Measurements from ENCODE around the gene KIF11.

The KIF11 gene

DNA sequence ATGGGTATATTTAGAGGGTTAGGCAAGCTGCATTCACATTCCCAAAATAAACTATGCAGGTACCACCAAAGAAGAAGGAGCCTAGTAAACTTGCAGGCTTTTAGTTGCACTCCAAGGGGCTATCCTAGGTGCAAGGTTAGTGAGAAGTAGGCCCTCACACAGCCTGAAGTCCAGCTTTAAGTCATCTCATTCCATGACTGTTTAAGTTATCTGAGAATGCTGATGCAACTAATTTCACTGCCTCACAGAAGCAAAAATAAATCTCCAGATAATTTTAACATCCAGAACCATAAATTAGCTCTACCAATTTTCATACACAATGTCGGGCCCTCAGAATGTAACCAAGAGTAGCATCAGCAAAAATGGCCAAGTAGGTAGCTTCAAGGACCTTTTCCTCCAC, 62.5 kb downstream of the KIF11 start:
- no peak for DNase-seq (ENCODE audit: low read depth)
- TF ChIP-seq, protein P1, sequence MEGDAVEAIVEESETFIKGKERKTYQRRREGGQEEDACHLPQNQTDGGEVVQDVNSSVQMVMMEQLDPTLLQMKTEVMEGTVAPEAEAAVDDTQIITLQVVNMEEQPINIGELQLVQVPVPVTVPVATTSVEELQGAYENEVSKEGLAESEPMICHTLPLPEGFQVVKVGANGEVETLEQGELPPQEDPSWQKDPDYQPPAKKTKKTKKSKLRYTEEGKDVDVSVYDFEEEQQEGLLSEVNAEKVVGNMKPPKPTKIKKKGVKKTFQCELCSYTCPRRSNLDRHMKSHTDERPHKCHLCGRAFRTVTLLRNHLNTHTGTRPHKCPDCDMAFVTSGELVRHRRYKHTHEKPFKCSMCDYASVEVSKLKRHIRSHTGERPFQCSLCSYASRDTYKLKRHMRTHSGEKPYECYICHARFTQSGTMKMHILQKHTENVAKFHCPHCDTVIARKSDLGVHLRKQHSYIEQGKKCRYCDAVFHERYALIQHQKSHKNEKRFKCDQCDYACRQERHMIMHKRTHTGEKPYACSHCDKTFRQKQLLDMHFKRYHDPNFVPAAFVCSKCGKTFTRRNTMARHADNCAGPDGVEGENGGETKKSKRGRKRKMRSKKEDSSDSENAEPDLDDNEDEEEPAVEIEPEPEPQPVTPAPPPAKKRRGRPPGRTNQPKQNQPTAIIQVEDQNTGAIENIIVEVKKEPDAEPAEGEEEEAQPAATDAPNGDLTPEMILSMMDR (conservative IDR thresholded peaks at IDR 0.05; ENCODE audit: low read depth, low read length) = no peak
- H3K4me3 ChIP-seq (ENCODE audit: low read length) = no peak overlapping the region

- DNase-seq (ENCODE audit: low read depth) = no peak
- TF ChIP-seq, protein P1 (conservative IDR thresholded peaks at IDR 0.05; ENCODE audit: low read depth, low read length) = no peak
- H3K4me3 ChIP-seq (ENCODE audit: low read length) = no peak overlapping the region
Observed at GRCh38 chr10:92656266-92656961, 63.5 kb downstream of the KIF11 start.

DNA sequence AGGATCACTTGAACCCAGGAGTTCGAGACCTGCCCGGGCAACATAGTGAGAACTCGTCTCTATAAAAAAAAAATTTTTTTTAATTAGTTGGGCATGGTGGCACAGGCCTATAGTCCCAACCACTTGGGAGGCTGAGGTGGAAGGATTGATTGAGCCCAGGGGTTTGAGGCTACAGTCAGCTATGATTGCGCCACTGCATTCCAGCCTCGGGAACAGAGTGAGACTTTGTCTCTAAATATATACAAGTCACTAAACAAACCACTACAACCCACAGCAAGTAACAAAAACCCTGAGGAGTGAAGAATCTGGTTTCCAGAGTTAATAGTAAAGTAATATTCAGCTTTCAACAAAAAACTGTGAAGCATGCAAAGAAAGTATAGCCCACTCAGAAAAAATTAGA, 64.1 kb downstream of the KIF11 start:
- TF ChIP-seq, protein P1 (conservative IDR thresholded peaks at IDR 0.05; ENCODE audit: low read depth, low read length) = no peak
- H3K4me3 ChIP-seq (ENCODE audit: low read length) = no peak overlapping the region
- no peak for DNase-seq (ENCODE audit: low read depth)

DNA sequence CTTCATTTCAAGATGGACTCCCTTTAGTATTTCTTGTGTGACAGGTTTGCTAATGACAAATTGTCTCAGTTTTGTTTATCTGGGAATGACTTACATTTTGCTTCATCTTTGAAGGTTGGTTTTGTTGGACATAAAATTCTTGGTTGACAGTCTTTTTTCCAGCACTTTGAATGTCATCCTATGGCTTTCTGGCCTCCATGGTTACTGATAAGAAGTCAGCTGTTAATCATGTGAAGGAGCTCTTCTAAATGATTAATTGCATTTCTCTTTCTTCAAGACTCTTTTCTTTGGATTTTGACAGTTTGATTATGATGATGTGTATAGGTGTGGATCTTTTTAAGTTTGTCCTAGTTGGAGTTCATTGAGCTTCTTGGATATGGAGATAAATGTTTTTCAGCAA, 69.9 kb downstream of the KIF11 start:
- TF ChIP-seq, protein P1 (conservative IDR thresholded peaks at IDR 0.05; ENCODE audit: low read depth, low read length) = no peak
- no peak overlapping the region for H3K4me3 ChIP-seq (ENCODE audit: low read length)
- DNase-seq (ENCODE audit: low read depth) = no peak

DNA sequence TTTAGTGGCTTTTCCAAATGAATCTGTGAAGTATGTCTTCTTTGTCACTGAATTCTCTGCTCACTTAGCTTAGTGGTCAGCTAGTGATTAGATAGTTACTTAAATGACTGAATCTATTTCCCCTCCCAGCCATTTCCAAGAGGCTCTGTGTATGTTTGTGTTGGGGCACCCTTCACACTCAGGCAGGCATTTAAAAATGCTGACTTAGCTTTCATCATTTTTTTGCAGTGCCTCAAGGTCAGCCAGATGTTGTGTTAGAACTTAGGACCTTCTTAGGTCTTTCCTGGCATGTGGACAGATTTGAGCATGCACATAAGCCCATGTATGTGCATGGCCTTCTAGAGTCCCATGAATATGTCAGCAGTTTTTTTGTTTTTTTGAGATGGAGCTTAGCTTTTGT, 71.4 kb downstream of the KIF11 start:
- H3K4me3 ChIP-seq (ENCODE audit: low read length) = no peak overlapping the region
- no peak for DNase-seq (ENCODE audit: low read depth)

DNA sequence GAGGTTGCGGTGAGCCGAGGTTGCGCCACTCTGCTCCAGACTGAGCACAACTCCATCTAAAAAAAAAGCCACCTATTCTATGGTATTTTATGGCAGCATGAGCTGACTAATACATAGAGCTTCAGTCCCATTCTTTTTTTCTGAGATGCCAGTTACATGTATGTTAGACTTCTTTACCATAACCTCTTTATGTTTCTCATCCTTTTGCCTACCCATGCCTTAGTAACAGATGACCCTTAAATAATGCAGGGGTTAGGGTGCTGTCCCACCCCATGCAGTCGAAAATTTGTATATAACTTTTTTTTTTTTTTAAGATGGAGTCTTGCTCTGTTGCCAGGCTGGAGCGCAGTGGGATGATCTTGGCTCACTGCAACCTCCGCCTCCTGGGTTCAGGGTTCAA, 74.1 kb downstream of the KIF11 start:
- H3K4me3 ChIP-seq (ENCODE audit: low read length) = no peak overlapping the region
- TF ChIP-seq, protein P1 (conservative IDR thresholded peaks at IDR 0.05; ENCODE audit: low read depth, low read length) = no peak
- DNase-seq (ENCODE audit: low read depth) = no peak

More for the DNA sequence above, 71.4 kb downstream of the KIF11 start:
- TF ChIP-seq, protein P1 (conservative IDR thresholded peaks at IDR 0.05; ENCODE audit: low read depth, low read length) = no peak

GRCh38 chr10:92677708-92678107, 84.8 kb downstream of the KIF11 start:
- no peak overlapping the region for H3K4me3 ChIP-seq (ENCODE audit: low read length)
- TF ChIP-seq, protein P1 (conservative IDR thresholded peaks at IDR 0.05; ENCODE audit: low read depth, low read length) = no peak
- no peak for DNase-seq (ENCODE audit: low read depth)

Measured in retinal pigment epithelial cell (primary cell).